HG02610 (cell line): Measurements from ENCODE around the gene ABCC2.
A peak's percentile ranks its signal among the peaks of the same experiment; 100 is the strongest.
"Not testable (repeated sequence)": the region's sequence is repeated elsewhere in the genome, so short reads cannot be mapped to it uniquely, and the experiment has no call there.

ENCODE experiments used
- ATAC-seq: cut with Tn5 transposase; IDR thresholded peaks from one replicate; pipeline ENCODE4 v1.9.1; 2021; ENCODE audit warnings: mild to moderate bottlenecking, moderate library complexity; ENCODE audit not compliant: unreplicated experiment

The ABCC2 gene

GRCh38 chr10:99851825-99852224, 69.4 kb downstream of the ABCC2 start:
- no peak for ATAC-seq

- no peak for ATAC-seq
Observed at GRCh38 chr10:99852481-99853213, 70.2 kb downstream of the ABCC2 start.

- no peak for ATAC-seq
Observed at GRCh38 chr10:99853655-99854054, 71.2 kb downstream of the ABCC2 start.

- ATAC-seq = no peak
Observed at GRCh38 chr10:99854860-99855259, 72.4 kb downstream of the ABCC2 start.

GRCh38 chr10:99855479-99856071, 73.1 kb downstream of the ABCC2 start:
- no peak for ATAC-seq

GRCh38 chr10:99858849-99859248, 76.4 kb downstream of the ABCC2 start:
- ATAC-seq = no peak

GRCh38 chr10:99859585-99859984, 77.1 kb downstream of the ABCC2 start:
- no peak for ATAC-seq

- ATAC-seq = no peak
Observed at GRCh38 chr10:99860466-99860865, 78.0 kb downstream of the ABCC2 start.

- not testable (repeated sequence) for ATAC-seq
Observed at GRCh38 chr10:99863535-99864240, 81.2 kb downstream of the ABCC2 start.

- ATAC-seq = not testable (repeated sequence)
Observed at GRCh38 chr10:99867250-99867649, 84.8 kb downstream of the ABCC2 start.

GRCh38 chr10:99869581-99870122, 87.2 kb downstream of the ABCC2 start:
- no peak for ATAC-seq

GRCh38 chr10:99870123-99870730, 87.8 kb downstream of the ABCC2 start:
- ATAC-seq = peak; percentile 46

GRCh38 chr10:99872367-99873162, 90.1 kb downstream of the ABCC2 start:
- no peak for ATAC-seq

GRCh38 chr10:99873846-99874245, 91.4 kb downstream of the ABCC2 start:
- no peak for ATAC-seq

GRCh38 chr10:99874341-99875085, 92.1 kb downstream of the ABCC2 start:
- ATAC-seq = no peak

- no peak for ATAC-seq
Observed at GRCh38 chr10:99875473-99875872, 93.0 kb downstream of the ABCC2 start.

GRCh38 chr10:99880080-99880835, 97.8 kb downstream of the ABCC2 start:
- ATAC-seq = no peak

GRCh38 chr10:99881371-99881770, 98.9 kb downstream of the ABCC2 start:
- no peak for ATAC-seq

GRCh38 chr10:99883523-99883922, 101.1 kb downstream of the ABCC2 start:
- ATAC-seq = no peak
